GM06990 (cell line): ENCODE measurements around the gene PECR.

Experiments
- DNase-seq: peaks from one replicate; pipeline ENCODE4 v3.0.0-alpha.2; 2011; ENCODE audit not compliant: insufficient read length; ENCODE audit errors: extremely low read depth
- H3K27me3 ChIP-seq: replicated peaks from 2 replicates; pipeline ENCODE4 v1.6.0; 2011; ENCODE audit warnings: low read length; ENCODE audit not compliant: control insufficient read depth, insufficient read depth
- H3K36me3 ChIP-seq: 2 replicates; pipeline ENCODE4 v1.5.1; 2011; ENCODE audit warnings: low read length; ENCODE audit not compliant: control insufficient read depth, insufficient read depth
- H3K4me3 ChIP-seq: replicated peaks from 2 replicates; pipeline ENCODE4 v1.5.1; 2011; ENCODE audit warnings: low read depth, mild to moderate bottlenecking, control low read depth, low read length
- TF ChIP-seq, protein P1 (sequence below): IDR thresholded peaks from 2 replicates; pipeline ENCODE4 v1.5.1; 2011; ENCODE audit warnings: low read length, control low read depth, mild to moderate bottlenecking, inconsistent platforms; ENCODE audit not compliant: insufficient read depth, poor library complexity, severe bottlenecking

PECR gene

DNA sequence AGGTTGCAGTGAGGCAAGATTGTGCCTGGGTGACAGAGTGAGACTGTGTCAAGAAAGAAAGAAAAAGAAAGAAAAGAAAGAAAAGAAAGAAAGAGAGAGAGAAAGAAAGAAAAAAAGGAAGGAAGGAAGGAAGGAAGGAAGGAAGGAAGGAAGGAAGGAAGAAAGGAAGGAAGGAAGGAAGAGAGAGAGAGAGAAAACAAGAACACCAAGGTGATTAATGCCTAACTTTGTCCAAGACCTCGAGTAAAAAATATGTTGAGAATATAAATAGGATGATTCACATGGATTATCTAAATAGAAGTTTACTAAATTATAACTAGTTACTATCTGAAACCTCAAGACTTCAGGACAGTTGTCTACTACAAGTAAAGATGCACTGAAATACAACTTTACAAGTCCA, 7.2 kb downstream of the PECR start:
- Histone ChIP-seq H3K36me3 (no peaks in the 10 kb centered on the region; the same call in none of the 2 replicates), H3K4me3 (no peak overlapping the region), H3K27me3 (no peaks in the 10 kb centered on the region)
- TF ChIP-seq, protein P1, sequence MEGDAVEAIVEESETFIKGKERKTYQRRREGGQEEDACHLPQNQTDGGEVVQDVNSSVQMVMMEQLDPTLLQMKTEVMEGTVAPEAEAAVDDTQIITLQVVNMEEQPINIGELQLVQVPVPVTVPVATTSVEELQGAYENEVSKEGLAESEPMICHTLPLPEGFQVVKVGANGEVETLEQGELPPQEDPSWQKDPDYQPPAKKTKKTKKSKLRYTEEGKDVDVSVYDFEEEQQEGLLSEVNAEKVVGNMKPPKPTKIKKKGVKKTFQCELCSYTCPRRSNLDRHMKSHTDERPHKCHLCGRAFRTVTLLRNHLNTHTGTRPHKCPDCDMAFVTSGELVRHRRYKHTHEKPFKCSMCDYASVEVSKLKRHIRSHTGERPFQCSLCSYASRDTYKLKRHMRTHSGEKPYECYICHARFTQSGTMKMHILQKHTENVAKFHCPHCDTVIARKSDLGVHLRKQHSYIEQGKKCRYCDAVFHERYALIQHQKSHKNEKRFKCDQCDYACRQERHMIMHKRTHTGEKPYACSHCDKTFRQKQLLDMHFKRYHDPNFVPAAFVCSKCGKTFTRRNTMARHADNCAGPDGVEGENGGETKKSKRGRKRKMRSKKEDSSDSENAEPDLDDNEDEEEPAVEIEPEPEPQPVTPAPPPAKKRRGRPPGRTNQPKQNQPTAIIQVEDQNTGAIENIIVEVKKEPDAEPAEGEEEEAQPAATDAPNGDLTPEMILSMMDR: no peak
- DNase-seq: no peak

DNA sequence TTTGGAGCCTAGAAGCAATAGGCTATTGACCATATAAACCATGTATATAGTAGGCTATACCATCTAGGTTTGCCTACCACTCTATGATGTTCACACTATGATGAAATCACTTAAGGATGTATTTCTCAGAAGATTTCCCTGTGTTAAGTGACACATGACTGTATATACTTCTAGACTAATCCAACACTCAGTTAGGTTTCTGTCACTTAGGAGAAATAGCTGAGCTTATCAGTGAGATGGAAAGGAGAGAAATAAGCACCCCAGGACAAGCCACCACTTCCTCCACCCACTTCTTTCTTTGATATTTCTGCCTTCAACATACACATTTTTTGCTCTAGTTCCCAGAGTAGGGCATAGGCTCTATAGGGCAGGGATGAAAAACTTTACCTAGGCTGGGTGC, 7.8 kb downstream of the PECR start:
- H3K27me3 ChIP-seq: no peaks in the 10 kb centered on the region
- DNase-seq: no peak
- no peak overlapping the region for H3K4me3 ChIP-seq
- H3K36me3 ChIP-seq: no peaks in the 10 kb centered on the region; the same call in none of the 2 replicates
- TF ChIP-seq, protein P1: no peak

DNA sequence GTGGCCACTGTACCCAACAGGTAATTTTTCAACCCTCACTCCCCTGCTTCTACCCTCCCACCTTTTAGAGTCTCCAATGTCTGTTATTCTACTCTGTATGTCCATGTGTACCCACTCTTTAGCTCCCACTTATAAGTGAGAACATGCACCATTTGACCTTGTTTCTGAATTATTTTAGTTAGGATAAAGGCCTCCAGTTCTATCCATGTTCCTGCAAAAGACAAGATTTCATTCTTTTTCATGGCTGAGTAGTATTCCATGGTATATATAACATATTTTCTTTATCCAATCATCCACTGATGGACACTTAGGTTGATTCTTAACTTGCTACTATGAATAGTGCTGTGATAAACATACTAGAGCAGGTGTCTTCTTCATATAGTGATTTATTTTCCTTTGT, 9.1 kb downstream of the PECR start:
- no peaks in the 10 kb centered on the region for H3K27me3 ChIP-seq
- no peak overlapping the region for H3K4me3 ChIP-seq
- H3K36me3 ChIP-seq: no peaks in the 10 kb centered on the region; the same call in none of the 2 replicates
- DNase-seq: no peak
- TF ChIP-seq, protein P1: no peak

DNA sequence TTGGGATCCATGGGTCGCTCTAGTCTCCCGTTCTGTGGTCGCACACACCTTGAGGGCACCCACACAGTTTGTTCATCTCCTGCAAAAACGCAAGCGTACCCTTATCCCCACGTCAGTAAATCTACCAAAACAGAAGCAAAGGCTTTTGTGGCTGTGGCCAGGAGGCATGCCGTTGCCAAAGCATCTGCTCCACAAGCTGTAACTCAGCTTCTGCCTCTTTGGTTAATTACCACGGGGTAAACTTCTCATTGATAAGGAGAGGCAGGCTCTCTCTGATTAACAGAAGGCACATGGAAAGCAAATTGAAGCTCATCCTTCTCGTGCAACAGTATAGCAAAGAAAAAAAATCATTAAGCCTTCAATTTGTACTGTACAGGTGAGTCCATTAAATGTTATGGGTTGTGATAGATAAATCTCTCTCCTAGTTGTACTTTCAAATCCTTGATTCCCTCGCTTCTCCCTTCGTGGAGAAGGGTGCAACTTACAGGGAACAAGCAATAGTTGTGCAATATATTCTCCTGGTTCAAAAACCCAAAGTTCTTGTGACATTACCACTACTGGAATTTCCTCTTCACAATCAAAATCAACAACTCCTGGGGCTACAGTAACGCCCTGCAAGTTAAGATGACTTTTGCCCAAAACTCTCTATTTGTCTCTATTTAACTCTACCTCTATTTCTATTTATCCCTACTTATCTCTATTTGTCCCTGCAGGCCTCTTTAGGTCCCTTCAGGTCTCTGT, 10.3 kb downstream of the PECR start:
- DNase-seq: no peak
- no peak overlapping the region for H3K4me3 ChIP-seq
- H3K36me3 ChIP-seq: no peaks in the 10 kb centered on the region; the same call in none of the 2 replicates
- no peaks in the 10 kb centered on the region for H3K27me3 ChIP-seq
- TF ChIP-seq, protein P1: no peak

DNA sequence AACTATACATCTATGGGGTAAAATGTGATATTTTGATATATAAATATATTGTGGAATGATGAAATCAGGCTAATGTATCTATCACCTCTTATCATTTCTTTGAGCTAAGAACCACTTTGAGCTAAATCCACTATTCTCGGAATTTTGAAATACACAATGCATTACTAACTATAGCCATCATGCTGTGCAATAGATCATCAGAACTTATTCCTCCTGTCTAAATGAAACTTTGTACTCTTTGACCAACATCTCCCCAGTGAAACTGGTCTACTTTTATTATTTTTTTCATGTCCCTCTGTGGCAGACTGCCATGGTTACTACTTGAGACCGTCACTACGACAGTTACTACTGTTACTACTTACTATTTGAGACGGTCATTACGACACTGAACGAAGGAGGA, 11.4 kb downstream of the PECR start:
- Histone ChIP-seq H3K4me3 (no peak overlapping the region), H3K36me3 (no peaks in the 10 kb centered on the region; the same call in none of the 2 replicates), H3K27me3 (no peaks in the 10 kb centered on the region)
- DNase-seq: no peak
- TF ChIP-seq, protein P1: no peak
